ENCODE data around the gene SLC12A7.
"Not testable (repeated sequence)": the region's sequence is repeated elsewhere in the genome, so short reads cannot be mapped to it uniquely, and the experiment has no call there.

Gene SLC12A7

DNA sequence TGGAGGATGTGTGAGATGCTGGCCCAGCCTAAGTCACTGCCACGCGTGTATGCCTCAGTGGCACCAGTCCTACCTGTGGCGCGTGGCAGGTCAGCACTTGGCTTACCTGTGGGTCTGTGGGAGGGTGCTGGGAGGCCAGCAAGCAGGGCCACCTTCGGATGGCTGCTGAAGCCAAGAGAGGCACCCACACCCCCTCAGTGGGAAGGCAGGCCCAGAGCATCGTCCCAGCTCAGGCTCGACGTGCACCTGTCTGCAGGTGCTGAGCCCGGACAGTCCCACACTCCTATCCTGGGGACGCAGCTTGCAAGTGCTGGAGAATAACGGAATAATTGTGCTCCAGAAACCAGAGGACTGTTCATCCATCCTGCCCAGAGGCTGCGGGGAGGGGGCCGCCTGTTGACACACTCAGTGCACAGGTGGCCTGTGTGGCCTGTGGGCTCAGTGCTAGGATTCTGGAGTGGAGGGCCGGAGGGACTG lies 79.3 kb downstream of the SLC12A7 start:
- no peak for DNase-seq

DNA sequence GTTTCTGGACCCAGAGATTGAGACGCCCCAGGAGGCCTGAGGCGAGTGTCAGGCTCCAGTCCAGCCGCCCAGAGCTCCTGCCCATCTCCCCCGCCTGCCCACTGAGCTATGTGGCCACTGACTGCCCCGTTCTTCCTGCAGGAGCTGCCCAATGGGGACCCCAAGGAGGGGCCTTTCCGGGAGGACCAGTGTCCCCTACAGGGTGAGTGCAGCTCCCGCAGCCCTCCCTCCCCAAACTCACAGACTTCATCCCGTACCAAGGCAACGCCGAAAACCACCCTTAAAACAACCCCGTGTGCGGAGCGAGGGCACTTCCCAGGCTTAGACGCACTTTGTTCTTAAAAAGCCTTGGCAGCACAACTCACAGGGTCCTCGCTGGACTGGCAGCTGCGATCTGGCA lies 79.9 kb downstream of the SLC12A7 start:
- DNase-seq: no peak

DNA sequence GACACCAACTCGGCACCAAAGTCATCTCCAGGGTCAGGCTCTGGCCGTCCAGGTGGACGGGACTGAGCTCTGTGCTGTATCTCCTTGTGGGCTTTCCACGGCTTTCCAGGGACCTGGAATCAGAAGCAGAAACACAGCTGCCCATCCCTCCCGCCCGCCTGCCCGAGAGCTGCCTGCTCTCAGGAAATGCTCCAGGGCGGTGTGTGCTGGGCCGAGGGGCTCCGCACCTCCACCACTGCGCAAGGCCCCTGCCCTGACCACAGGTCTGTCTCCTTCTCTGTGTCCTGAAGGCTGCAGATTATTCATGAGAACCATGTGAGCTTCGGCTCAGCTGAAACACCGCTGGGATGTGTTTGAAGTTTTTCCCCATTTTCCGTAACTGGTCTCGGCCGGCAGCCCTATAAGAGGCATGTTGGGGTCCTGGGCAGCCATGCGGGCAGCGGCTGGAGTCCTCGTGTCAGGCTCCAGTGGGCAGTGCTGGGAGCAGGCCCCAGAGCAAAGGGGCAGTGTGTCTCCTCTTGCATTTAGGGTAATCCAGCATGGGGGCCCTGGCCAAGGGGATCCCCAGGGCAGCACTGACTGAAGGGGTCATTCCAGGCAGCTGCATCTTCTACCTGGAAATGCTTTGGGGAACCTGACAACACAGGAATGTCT lies 80.4 kb downstream of the SLC12A7 start:
- no peak for DNase-seq

DNA sequence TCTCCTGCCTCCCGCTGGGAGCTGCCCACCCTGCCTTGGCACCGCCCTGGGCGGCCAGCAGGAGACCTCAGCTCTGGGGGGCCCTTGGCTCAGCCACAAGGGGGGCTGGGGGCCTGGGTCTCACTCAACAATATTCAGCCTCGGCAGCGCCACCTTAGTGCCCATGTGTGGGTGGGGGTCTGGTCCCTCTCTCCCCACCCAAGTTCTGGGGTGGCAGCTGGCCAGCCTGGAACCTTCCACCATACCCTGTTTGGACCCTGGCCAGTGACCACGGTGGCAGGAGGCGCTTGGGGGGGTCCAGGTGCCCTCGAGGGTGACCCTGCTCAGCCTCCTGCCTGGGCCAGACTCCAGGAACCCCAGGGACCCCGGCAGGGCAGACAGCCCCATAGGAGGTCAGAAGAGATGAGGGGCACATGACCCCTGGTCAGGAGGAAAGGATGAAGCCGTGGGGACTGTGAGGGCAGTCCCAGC lies 81.0 kb downstream of the SLC12A7 start:
- DNase-seq: no peak

GRCh38 chr5:1029945-1030625 lies 81.8 kb downstream of the SLC12A7 start:
- DNase-seq: no peak

- no peak for DNase-seq
Observed at GRCh38 chr5:1029282-1029944, 82.5 kb downstream of the SLC12A7 start.

GRCh38 chr5:1028481-1029281 lies 83.2 kb downstream of the SLC12A7 start:
- DNase-seq: no peak

GRCh38 chr5:1027631-1028441 lies 84.0 kb downstream of the SLC12A7 start:
- no peak for DNase-seq

GRCh38 chr5:1026700-1027621 lies 84.9 kb downstream of the SLC12A7 start:
- DNase-seq: no peak

DNA sequence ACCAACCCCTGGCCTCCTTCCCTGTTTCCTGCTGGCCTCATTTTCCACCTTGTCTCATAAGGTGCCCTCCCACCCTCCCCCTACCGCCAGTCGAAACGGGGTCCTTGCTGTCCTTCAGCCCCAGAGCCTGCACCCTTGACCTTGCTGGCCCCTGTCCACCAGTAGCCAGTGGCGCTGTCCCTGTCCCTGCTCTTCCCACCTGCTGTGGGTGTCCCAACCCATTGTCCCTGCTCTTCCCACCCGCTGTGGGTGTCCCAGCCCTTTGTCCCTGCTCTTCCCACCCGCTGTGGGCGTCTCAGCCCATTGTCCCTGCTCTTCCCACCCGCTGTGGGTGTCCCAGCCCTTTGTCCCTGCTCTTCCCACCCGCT lies 89.9 kb downstream of the SLC12A7 start:
- DNase-seq: not testable (repeated sequence)

- no peak for DNase-seq
Observed at GRCh38 chr5:1021136-1021968, 90.5 kb downstream of the SLC12A7 start.

DNA sequence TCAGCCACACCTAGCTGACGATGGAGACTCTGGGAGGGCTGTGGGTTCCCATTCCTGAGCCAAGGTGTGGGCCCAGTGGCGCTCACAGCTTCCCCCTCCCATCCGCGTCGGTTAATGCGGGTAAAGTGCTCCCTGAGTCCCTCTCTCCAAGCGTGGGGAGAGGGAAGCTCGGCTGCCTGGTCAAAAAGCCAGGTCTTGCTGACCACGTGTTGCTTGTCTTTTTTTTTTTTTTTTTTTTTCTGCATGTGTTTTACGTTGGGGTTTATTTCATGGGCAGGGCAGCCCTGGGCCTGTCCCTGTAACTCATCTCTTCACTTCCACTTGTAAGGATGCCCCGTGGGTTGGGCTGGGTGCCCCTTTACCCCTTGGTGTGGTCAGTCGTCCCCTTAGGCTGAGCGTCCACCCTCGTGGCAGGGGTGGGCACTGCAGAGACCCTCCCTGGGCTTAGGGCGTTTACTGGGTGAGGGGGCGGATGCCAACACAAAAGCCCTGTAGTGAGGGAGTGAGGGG lies 91.4 kb downstream of the SLC12A7 start:
- no peak for DNase-seq

GRCh38 chr5:1019001-1019905 lies 92.6 kb downstream of the SLC12A7 start:
- no peak for DNase-seq

GRCh38 chr5:1018596-1018995 lies 93.3 kb downstream of the SLC12A7 start:
- DNase-seq: no peak

GRCh38 chr5:1017691-1018455 lies 94.0 kb downstream of the SLC12A7 start:
- DNase-seq: no peak

GRCh38 chr5:1017056-1017455 lies 94.8 kb downstream of the SLC12A7 start:
- no peak for DNase-seq

DNA sequence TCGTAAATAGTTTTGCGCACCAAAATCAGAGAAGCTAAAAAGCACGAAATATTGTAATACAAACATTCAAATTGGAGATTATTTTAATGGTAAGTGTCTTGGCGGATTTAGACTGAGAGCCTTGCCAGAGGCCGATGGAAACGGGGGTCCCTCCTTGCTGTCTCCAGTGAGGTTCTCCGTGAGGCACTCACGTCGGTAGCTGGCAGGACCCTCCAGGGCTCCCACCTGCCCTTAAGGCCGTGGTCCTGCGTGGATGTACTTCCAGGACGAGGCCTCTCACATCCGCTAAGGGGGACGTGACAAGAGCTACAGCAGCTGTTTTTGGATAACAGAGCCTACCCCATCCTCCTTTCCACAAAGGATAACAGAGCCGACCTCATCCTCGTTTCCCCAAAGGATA lies 95.4 kb downstream of the SLC12A7 start:
- DNase-seq: no peak

DNA sequence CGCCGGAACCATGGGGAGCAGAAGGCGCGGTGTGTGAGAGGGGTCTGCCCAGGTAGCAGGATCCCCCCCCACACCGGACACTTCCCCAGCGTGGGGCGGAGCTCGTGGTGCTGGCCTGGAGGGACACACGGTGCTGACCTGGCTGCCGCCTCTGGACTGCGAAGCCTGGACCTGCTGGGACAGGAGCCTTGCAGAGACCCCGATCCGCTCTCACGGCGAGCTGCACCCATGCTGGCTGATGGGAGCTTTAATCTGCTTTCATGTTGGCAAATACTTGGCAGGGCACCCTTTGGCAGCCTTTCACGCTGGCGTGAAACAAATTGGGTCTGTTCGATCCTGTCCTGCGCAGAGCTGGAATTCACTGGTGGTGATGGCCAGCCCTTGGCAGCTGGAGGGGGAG lies 95.8 kb downstream of the SLC12A7 start:
- no peak for DNase-seq

Measured in NCI-H2227 treated with DMSO at 0.1 percent for 48 hours (cell line).